GM21717 (cell line): Measurements from ENCODE around the gene XPNPEP2.

Experiments
- ATAC-seq: cut with Tn5 transposase; IDR thresholded peaks from one replicate; pipeline ENCODE4 v1.9.1; 2021; ENCODE audit warnings: mild to moderate bottlenecking, moderate library complexity; ENCODE audit not compliant: unreplicated experiment

The XPNPEP2 gene

GRCh38 chrX:129777218-129778030 is 38.6 kb downstream of the XPNPEP2 start:
- ATAC-seq: no peak

GRCh38 chrX:129779086-129779672 is 40.4 kb downstream of the XPNPEP2 start:
- ATAC-seq: no peak

- ATAC-seq: peak; percentile 28
These were observed 41.0 kb downstream of the XPNPEP2 start, which contains the start of gene SASH3 for GRCh38 chrX:129779747-129780146. TSS of gene SASH3 (plus strand) at chrX:129779949. CDS start at chrX:129780098, 149 bp downstream.

GRCh38 chrX:129780441-129781105 is 41.8 kb downstream of the XPNPEP2 start:
- ATAC-seq: no peak

- ATAC-seq: peak; percentile 71
These were observed 42.4 kb downstream of the XPNPEP2 start for GRCh38 chrX:129781134-129781672.

GRCh38 chrX:129781680-129782495 is 43.1 kb downstream of the XPNPEP2 start:
- no peak for ATAC-seq

GRCh38 chrX:129782706-129783105 is 43.9 kb downstream of the XPNPEP2 start:
- no peak for ATAC-seq

GRCh38 chrX:129783291-129783713 is 44.5 kb downstream of the XPNPEP2 start:
- no peak for ATAC-seq

GRCh38 chrX:129784371-129784770 is 45.6 kb downstream of the XPNPEP2 start:
- ATAC-seq: no peak

- no peak for ATAC-seq
These were observed 46.6 kb downstream of the XPNPEP2 start for GRCh38 chrX:129785160-129785947.

GRCh38 chrX:129786210-129786651 is 47.5 kb downstream of the XPNPEP2 start:
- peak; percentile 75 for ATAC-seq

GRCh38 chrX:129787336-129788055 is 48.7 kb downstream of the XPNPEP2 start:
- ATAC-seq: no peak

- no peak for ATAC-seq
These were observed 49.7 kb downstream of the XPNPEP2 start for GRCh38 chrX:129788527-129788926.

- ATAC-seq: no peak
These were observed 51.4 kb downstream of the XPNPEP2 start for GRCh38 chrX:129790146-129790545.

- no peak for ATAC-seq
These were observed 52.0 kb downstream of the XPNPEP2 start for GRCh38 chrX:129790808-129791207.

GRCh38 chrX:129791336-129791735 is 52.6 kb downstream of the XPNPEP2 start:
- no peak for ATAC-seq

GRCh38 chrX:129791961-129792570 is 53.3 kb downstream of the XPNPEP2 start:
- ATAC-seq: no peak

GRCh38 chrX:129792586-129793291 is 54.0 kb downstream of the XPNPEP2 start:
- no peak for ATAC-seq
